Caco-2 (cell line): ENCODE measurements around the gene CNDP1. TPM values are rescaled to one million over a fixed set of nuclear protein-coding genes. Genes with fewer than 3 reads are reported as not detected.

Experiments used
- BruUV-seq: library from RNA; stranded (reverse); fragments of 400-500 nt; replicated peaks from 2 replicates; lab custom pipeline; 2021; lab: Mats Ljungman, UMichigan
- CTCF ChIA-PET: fragments of 300-600 bp; sonication (Branson Sonifier 250); formaldehyde crosslinking; loops from one replicate; lab custom pipeline; 2022; ENCODE audit warnings: antibody characterized with exemption; lab: Charles Lee
- POLR2A ChIA-PET: fragments of 300-600 bp; sonication (Branson Sonifier 250); formaldehyde crosslinking; loops from one replicate; lab custom pipeline; 2022; ENCODE audit warnings: antibody characterized with exemption; lab: Charles Lee
- DNase-seq, 2 experiments: peaks; one replicate each; pipeline versions ENCODE4 v3.0.0 to v3.0.0-alpha.2; 2020 to 2022
- H3K27me3 ChIP-seq: replicated peaks from 2 replicates; pipeline ENCODE4 v1.6.0; 2011; ENCODE audit warnings: low read length; ENCODE audit not compliant: control insufficient read depth, insufficient read depth
- H3K36me3 ChIP-seq: 2 replicates; pipeline ENCODE4 v1.5.1; 2011; ENCODE audit warnings: low read length; ENCODE audit not compliant: control insufficient read depth, insufficient read depth
- H3K4me1 ChIP-seq: fragments of 250-450 bp; sonication (Bioruptor Pico); 2 replicates; pipeline ENCODE4 v1.5.1; 2020; ENCODE audit warnings: mild to moderate bottlenecking
- H3K4me3 ChIP-seq: 2 replicates; pipeline ENCODE4 v1.5.1; 2011; ENCODE audit warnings: low read depth, mild to moderate bottlenecking, control low read depth, low read length
- H3K9me3 ChIP-seq: fragments of 250-450 bp; sonication (Bioruptor Pico); 2 replicates; pipeline ENCODE4 v1.5.1; 2020; ENCODE audit warnings: mild to moderate bottlenecking, moderate library complexity
- H3K27ac Mint-ChIP-seq: one replicate; pipeline ENCODE4 v1.8.0; 2022; ENCODE audit warnings: mixed read lengths; ENCODE audit not compliant: unreplicated experiment
- H3K27me3 Mint-ChIP-seq: one replicate; pipeline ENCODE4 v1.8.0; 2022; ENCODE audit warnings: mixed read lengths; ENCODE audit not compliant: insufficient read depth, unreplicated experiment
- H3K36me3 Mint-ChIP-seq: one replicate; pipeline ENCODE4 v1.8.0; 2022; ENCODE audit warnings: mild to moderate bottlenecking, mixed read lengths; ENCODE audit not compliant: insufficient read depth, unreplicated experiment
- H3K4me1 Mint-ChIP-seq: one replicate; pipeline ENCODE4 v1.8.0; 2022; ENCODE audit warnings: low read depth, mixed read lengths; ENCODE audit not compliant: unreplicated experiment
- H3K4me3 Mint-ChIP-seq: one replicate; pipeline ENCODE4 v1.8.0; 2022; ENCODE audit warnings: mild to moderate bottlenecking, moderate library complexity, mixed read lengths; ENCODE audit not compliant: unreplicated experiment
- H3K9me3 Mint-ChIP-seq: one replicate; pipeline ENCODE4 v1.8.0; 2022; ENCODE audit warnings: mixed read lengths; ENCODE audit not compliant: unreplicated experiment
- intact Hi-C: fragments of 100-400 bp; cut with micrococcal nuclease; formaldehyde crosslinking; loops from one replicate; pipeline ENCODE4 v1.10.0; 2022; ENCODE audit not compliant: unreplicated experiment
- total RNA-seq: library from RNA; stranded (reverse); gene quantifications from 2 replicates; pipeline ENCODE4 v1.2.3, GENCODE V29; 2022
- TF ChIP-seq, protein P1 (sequence below), 2 experiments: fragments of 200-600 bp in 1 of 2; IDR thresholded peaks; 1 replicate in 1 of 2; 2 replicates in 1 of 2; pipeline versions ENCODE4 v1.5.1 to v1.8.0; 2011 to 2022; ENCODE audit warnings: antibody characterized with exemption in 1 of 2, control low read depth in 1 of 2, inconsistent platforms in 1 of 2, low read depth in 1 of 2, low read length in 1 of 2, mild to moderate bottlenecking in 1 of 2, moderate library complexity in 1 of 2; ENCODE audit not compliant: insufficient read depth in 1 of 2, severe bottlenecking in 1 of 2, unreplicated experiment in 1 of 2

CNDP1 gene
- total RNA-seq, 1 experiment from 2014 or later = 0.48 TPM

DNA sequence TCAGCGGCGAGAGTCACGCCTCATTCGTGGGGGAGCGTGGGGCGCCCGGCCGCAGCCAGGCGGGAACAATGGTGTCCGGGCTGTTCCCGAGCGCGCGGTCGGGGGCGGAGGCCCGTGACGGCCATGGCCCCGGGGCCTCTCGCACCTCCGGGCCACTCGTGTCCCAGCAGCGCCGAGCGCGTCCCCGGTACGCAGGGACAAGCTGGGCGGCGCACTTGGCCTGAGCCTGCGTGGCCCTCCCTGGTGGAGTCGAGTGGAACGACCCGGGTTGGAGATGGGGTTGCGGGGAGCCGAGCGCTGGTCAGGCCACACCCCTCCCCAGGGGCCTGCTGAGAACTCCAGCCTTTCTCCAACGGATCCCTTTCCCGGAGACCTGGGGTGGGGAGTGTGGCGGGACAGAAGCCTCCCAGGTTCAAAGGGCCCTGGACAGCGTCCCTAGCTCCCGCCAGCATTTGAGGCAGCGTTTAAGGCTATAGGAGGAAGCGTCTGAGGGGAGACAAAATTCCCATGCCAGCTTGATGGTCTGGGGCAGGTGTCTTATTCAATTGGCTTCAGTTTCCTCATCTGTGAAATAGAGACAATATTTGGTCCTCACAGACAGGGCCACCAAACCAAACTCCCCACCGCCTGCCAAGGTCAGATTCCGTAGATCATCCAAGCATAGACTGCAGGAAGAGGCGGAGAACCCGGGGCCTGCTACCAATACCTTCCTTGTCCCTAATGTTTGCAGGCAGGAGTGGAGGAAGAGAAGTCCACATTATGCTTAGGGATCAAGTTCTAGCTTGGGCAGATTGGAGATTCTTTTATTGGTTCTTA lies 37.6 kb upstream of the CNDP1 start:
- Histone ChIP-seq H3K9me3 (no peaks in the 10 kb centered on the region), H3K27me3 (no peaks in the 10 kb centered on the region), H3K36me3 (no peaks in the 10 kb centered on the region), H3K4me3 (peak overlapping the region; percentile 70), H3K4me1 (no peaks in the 10 kb centered on the region)
- Mint-ChIP-seq H3K4me3 (peak overlapping the region; percentile 93), H3K27me3 (no peaks in the 10 kb centered on the region), H3K9me3 (no peaks in the 10 kb centered on the region), H3K36me3 (peaks cover 15% of the 10 kb centered on the region), H3K4me1 (peaks cover 6% of the 10 kb centered on the region), H3K27ac (no peak overlapping the region)
- intact Hi-C loops = loop anchor here (1.0 to 2.0 kb wide), 4 partner anchors 16 to 56 kb away; no protein-coding TSS in a partner anchor
- ChIA-PET CTCF (interaction anchor here (0.6 to 1.5 kb wide), 4 partner anchors 21 to 143 kb away, joined by 3 to 5 read pairs (median 4); no protein-coding TSS in a partner anchor), POLR2A (interaction anchor here (0.7 to 1.6 kb wide), 7 partner anchors 12 to 144 kb away, joined by 3 to 7 read pairs (median 4); no protein-coding TSS in a partner anchor)
- no TSS peak for BruUV-seq
- DNase-seq = peak; percentile 60 to 62
- TF ChIP-seq, protein P1, sequence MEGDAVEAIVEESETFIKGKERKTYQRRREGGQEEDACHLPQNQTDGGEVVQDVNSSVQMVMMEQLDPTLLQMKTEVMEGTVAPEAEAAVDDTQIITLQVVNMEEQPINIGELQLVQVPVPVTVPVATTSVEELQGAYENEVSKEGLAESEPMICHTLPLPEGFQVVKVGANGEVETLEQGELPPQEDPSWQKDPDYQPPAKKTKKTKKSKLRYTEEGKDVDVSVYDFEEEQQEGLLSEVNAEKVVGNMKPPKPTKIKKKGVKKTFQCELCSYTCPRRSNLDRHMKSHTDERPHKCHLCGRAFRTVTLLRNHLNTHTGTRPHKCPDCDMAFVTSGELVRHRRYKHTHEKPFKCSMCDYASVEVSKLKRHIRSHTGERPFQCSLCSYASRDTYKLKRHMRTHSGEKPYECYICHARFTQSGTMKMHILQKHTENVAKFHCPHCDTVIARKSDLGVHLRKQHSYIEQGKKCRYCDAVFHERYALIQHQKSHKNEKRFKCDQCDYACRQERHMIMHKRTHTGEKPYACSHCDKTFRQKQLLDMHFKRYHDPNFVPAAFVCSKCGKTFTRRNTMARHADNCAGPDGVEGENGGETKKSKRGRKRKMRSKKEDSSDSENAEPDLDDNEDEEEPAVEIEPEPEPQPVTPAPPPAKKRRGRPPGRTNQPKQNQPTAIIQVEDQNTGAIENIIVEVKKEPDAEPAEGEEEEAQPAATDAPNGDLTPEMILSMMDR (IDR thresholded peaks at IDR 0.05; ENCODE audit: insufficient read depth in 1 of 2, low read depth in 1 of 2, low read length in 1 of 2, severe bottlenecking in 1 of 2, unreplicated experiment in 1 of 2) = peak in 1 of 2 experiments; percentile 9

DNA sequence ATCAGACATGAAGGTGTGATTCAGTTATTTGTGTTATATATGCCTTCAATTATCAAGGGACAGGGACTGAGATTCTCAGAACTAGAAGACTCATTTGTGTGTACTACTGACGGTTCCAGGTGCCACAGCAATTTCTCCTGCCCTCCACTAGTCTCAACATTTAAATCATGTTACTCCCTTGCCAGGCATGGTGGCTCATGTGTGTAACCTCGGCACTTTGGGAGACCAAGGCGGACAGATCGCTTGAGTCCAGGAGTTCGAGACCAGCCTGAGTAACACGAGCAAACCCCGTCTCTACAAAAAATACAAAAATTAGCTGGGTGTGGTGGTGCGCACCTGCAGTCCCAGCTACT lies 37.0 kb upstream of the CNDP1 start:
- CTCF ChIA-PET = no interaction called here
- H3K4me1 Mint-ChIP-seq = peaks cover 6% of the 10 kb centered on the region
- intact Hi-C loops = loop anchor here (2.0 kb wide), 2 partner anchors 16 to 46 kb away; no protein-coding TSS in a partner anchor
- H3K4me3 ChIP-seq = no peak overlapping the region; the same call in 1 of the 2 replicates
- H3K9me3 Mint-ChIP-seq = no peaks in the 10 kb centered on the region
- H3K27me3 Mint-ChIP-seq = no peaks in the 10 kb centered on the region
- TF ChIP-seq, protein P1 (IDR thresholded peaks at IDR 0.05; ENCODE audit: insufficient read depth in 1 of 2, low read depth in 1 of 2, low read length in 1 of 2, severe bottlenecking in 1 of 2, unreplicated experiment in 1 of 2) = no peak
- H3K36me3 ChIP-seq = no peaks in the 10 kb centered on the region
- no TSS peak for BruUV-seq
- H3K36me3 Mint-ChIP-seq = peaks cover 20% of the 10 kb centered on the region
- H3K27me3 ChIP-seq = no peaks in the 10 kb centered on the region
- no peaks in the 10 kb centered on the region for H3K4me1 ChIP-seq
- H3K9me3 ChIP-seq = no peaks in the 10 kb centered on the region
- H3K27ac Mint-ChIP-seq = no peak overlapping the region
- peak overlapping the region; percentile 93 for H3K4me3 Mint-ChIP-seq
- DNase-seq = no peak
- POLR2A ChIA-PET = no interaction called here

DNA sequence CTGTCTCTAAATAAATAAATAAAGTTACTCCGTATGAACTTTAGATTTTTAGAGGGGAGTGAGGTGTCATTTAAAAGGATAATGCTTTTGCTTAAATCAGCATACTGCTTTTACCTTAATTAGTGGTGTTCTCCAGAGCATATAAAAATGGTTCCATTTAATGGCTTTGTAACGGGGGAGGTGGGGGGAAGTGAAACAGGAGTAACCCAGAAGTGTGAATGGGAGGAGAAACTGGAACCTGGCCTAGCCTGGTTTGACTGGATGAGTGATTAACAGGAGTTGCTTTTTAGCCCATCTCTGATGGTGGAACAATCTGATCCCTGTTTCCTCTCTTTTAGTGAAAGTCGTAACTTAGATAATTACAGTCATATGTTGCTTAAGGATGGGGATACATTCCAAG lies 36.5 kb upstream of the CNDP1 start:
- Mint-ChIP-seq H3K27me3 (no peaks in the 10 kb centered on the region), H3K4me1 (peaks cover 6% of the 10 kb centered on the region), H3K4me3 (no peak overlapping the region), H3K9me3 (no peaks in the 10 kb centered on the region), H3K27ac (no peak overlapping the region), H3K36me3 (peaks cover 24% of the 10 kb centered on the region)
- DNase-seq = no peak
- BruUV-seq = no TSS peak
- Histone ChIP-seq H3K27me3 (no peaks in the 10 kb centered on the region), H3K4me1 (no peaks in the 10 kb centered on the region), H3K4me3 (no peak overlapping the region), H3K36me3 (no peaks in the 10 kb centered on the region), H3K9me3 (no peaks in the 10 kb centered on the region)
- intact Hi-C loops = loop anchor here (2.0 kb wide), 2 partner anchors 17 to 45 kb away; no protein-coding TSS in a partner anchor
- POLR2A ChIA-PET = no interaction called here
- CTCF ChIA-PET = no interaction called here
- TF ChIP-seq, protein P1 (IDR thresholded peaks at IDR 0.05; ENCODE audit: insufficient read depth in 1 of 2, low read depth in 1 of 2, low read length in 1 of 2, severe bottlenecking in 1 of 2, unreplicated experiment in 1 of 2) = no peak
